Limb (tissue), 2 donors: ENCODE measurements around the gene AVPI1.
A peak's percentile ranks its signal among the peaks of the same experiment; 100 is the strongest.
"Not testable (repeated sequence)": the region's sequence is repeated elsewhere in the genome, so short reads cannot be mapped to it uniquely, and the experiment has no call there.

ENCODE experiments used
- DNase-seq, 2 donors: peaks; one replicate each; pipeline ENCODE4 v3.0.0-alpha.2; 2016; ENCODE audit errors: extremely low spot score in 2 of 2

Gene AVPI1

DNA sequence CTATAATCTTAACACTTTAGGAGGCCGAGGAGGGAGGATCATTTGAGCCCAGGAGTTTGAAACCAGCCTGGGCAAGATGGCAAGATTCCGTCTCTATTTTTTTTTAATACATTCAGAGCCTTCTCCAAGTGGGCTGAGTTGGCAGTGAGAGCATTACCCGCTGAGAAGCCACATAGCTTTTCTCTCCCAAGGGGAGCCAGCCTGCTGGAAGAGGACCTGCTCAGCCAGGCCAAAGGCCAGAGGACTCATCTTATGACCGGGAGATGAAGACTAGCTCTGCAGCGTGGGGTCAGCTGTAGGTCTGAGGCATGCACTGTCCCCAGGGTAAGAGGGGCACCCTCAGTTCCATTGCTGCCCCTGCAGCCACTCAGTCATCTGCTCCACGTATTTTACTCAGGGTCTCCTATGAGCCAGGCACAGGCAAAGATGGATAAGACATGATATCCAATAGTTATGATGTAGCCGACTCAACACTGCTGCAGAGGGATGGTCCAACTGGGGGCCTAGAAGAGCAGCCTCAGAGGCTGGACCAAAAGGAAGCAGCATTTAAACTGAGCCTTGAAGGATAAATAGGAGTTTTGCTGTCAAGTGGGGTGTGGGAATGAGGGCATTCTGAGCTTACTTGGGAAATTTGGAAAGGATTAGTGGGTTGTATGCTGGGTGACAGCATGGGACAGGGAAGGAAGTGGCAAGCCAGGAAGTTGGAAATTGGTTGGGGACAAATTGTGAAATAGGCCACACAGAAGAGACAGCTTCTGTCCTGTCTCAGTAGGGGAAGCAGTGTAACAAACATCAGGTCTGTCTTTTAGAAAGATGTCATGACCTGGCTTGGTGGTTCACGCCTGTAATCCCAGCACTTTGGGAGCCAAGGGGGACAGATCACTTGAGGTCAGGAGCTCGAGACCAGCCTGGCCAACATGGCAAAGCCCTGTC lies 24.9 kb upstream of the AVPI1 start:
- no peak for DNase-seq

DNA sequence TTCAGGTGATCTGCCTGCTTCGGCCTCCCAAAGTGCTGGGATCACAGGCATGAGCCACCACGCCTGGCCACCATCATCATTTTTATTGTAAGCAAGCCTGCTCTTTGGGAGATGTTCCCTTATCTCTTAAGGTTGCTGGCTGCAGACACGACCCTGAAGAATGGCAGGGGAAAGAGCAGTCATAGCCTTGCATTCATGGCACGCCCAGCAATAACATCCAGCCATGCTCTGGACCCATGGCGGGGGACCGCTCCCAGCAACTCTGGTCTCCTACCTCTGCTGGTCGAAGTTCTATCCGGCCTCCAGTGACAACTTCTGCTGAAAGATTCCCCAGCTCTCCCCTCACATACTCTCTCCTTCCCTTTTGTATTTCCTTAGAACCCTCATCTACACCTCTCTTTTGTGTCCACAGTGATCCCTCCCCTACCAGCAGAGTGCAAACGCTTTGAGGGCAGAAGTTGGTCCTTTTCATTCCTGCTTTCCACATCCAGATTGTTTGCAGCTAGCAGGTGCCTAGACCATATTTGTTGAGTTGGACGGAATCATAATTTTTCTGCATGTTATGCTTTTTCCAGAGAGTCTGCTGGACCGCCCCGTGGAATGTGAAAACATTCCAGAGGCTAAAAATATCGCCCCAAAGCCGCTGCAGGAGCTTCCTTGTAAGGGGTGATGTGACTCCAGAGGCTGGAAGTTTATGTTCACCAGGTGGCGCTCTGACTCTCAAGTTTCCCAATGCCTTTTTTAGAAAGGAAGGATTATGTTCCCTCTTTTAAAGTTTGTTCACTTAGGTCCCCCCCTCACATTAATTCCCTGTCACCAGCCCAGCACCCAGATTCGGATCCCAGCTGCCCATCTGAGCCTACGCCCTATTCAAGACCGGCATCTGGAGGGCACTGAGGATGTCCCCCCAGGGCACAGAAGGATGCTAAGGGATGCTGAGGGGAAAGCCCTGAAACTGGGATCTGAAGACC lies 22.2 kb upstream of the AVPI1 start:
- DNase-seq: peak; percentile 76 to 91

DNA sequence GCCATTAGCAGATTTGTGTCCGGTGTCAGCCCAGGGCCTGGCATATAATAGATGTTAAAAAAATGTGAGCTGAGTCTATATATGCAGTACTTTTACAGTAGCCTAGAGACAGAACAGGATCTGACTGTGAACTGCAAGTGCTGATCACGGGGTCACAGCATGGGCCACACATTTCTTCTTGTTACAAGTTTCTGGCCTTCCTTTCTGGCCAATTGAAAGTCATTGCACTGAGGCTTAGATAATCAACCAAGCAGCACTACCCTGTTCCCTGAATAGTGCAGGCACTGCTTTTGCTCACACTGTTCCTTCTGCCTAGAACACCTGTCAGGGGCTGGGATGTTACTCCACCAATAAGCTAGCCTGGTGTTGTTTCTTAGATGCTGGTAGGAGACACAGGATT lies 21.1 kb upstream of the AVPI1 start:
- no peak for DNase-seq

DNA sequence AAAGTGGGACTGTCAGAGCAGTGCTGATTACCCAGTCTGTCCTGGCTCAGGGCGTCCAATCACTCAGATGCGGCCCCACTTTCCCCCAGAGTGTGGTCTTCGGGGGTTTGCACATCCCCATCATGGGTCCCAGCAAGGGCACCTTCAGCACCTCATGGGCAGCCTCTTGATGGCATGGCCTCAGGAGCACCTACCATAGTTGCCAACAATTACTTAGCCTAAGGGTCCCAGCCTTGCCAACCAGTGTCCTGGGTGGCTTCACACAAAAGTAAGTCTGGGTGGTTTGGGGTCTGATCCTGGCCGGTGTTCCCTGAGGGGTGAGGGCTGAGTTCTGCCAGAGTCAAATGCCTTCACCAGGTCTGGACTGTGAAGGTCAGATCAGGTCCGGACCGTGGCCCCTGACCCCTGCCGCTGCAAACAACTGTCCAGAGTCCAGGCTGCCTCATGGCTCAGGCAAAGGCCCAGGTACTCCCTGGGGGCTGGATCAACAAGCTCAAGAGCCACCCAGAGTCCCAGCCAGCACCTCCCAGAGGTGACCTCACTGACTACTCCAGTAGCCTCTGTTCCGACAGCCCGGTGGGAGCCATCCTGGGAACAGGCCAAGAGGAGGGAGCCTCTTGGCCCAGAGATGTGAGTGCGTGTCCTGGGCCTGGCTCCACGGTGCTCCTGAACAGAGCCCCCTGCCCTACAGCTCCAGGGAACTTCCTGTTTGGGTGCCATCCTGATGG lies 20.3 kb upstream of the AVPI1 start:
- no peak for DNase-seq

DNA sequence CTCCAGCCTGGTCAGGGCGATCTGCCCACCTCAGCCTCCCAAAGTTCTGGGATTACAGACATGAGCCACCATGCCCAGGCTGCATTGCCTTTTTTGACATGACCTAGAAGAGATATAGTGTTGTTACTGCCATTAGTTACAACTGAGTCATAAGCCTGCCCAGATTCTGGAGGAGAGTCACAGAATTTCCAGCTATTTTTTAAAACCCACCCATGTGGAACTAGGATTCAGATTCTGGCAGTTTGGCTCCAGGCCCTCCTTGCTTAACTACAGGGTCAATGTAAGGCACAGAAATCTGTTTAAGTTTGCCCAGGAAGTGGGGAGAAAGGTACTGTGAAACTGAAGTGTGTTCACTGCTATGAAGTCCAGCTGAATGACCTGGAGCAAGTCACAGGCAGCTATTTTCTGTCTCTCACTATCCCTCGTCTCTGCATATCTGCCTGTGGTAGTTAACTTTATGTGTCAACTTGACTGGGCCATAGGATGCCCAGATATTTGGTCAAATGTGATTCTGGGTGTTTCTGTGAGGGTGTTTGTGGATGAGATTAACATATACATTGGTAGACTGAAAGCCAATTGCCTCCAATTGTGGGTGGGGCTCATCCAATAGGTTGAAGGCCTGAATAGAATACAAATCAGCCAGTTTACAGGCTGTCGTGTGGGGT lies 18.1 kb upstream of the AVPI1 start:
- no peak for DNase-seq

DNA sequence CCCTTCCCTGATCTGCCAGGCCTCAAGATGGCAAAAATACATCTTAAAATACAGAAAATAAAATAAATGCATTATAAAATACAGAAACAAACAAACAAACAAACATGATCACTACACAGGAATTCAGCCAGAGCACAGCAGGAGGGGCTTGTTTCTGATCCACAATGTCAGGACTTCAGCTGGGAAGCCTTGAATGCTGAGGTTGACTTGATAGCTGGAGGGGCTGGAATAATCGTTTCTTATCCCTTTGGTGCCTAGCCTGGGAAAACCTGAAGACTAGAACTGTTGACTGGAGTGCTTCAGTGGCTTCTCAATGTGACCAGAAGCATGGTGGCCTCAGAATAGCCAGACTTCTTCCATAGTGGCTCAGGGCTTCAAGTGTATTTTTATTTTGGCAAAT lies 17.3 kb upstream of the AVPI1 start:
- no peak for DNase-seq

DNA sequence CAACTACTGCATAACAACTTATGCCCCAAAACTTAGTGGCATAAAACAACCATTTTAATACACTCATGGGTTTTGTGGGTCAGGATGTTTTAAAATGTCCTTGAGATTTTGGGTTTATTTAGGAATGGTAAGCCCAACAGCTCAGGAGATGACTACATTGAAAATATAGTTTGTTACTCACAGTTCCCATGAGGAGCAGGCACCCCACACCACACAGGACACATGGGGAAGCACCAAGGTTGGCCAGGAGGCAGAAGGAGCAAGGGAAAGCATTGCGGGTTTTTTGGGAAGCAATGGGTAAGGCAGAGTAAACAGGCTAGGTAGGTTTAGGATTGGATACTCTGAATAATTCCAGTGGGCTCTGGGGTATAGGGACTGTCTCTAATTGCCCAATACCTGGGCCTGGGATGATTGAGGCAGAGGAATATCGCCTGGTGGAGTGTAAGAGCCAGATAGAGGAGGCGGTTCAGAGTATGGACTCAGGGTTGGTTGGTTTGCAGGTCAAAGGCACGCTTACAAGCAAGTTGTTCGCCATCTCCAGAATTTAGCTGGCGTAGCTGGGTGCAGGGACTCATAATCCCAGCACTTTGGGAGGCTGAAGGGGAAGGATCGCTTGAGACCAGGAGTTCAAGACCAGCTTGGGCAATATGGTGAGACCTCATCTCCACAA lies 16.5 kb upstream of the AVPI1 start:
- DNase-seq: no peak

DNA sequence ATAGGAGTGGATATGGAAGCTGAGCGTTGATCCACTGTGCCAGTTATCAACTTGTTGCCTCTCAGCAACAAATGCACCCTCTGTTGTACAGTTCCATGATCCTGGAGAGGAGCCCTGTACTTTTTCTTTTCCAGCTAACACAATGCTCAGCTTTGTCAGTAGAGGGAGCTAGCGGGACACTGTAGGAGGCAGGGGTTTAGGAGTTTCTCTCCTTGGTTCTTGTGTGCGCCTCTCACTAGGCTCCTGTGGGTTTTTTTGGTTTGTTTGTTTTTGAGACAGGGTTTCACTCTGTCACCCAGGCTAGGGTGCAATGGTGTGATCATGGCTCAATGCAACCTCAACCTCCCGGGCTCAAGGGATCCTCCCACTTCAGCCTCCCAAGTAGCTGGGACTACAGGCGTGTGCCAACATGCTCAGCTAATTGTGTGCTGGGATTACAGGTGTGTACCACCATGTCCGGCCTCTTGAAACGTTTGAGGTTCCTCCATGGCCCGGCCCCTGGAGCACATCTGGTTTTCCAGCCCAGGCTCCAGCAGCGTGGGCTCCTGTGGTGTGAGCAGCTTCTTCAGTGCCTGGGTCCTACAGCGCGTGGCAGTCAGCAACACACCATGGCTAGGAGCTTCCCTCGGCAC lies 14.5 kb upstream of the AVPI1 start:
- DNase-seq: peak in 1 of 2 donors; percentile 80

DNA sequence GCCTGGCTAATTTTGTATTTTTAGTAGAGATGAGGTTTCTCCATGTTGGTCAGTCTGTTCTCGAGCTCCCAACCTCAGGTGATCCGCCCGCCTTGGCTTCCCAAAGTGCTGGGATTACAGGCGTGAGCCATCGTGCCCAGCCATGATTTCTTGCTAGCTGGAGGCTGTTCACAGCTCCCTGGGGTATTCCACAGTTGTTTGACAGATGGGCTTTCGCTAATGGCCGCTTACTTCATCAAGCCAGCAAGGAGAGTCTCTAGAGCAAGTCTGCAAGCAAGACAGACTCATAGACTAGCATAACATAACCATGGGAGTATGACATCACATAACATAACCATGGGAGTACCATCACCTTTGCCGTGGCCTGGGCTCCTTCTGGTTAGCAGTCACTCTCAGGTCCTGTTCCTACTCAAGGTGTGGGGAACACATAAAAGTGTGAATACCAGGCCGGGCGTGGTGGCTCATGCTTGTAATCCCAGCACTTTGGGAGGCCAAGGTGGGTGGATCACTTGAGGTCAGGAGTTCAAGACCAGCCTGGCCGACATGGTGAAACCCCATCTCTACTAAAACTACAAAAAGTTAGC lies 11.1 kb upstream of the AVPI1 start:
- DNase-seq: not testable (repeated sequence)

DNA sequence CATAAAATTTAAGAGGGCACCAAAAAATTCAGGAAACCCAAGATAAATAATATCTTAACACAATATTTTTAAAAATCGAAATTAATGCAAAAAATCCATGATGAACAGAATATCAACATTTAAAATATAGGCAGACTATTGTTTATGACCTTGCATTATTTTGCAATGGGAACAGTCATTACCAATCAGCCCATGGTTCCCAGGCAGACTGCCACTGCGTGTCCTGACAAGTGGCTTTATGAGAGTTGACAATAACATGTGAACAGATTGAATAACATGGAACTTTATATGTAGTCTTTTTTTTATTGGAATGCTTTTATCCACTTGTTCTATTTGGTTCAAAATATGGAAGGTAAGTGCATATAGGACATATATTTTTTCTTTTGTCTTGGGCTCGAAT lies 3.1 kb upstream of the AVPI1 start:
- DNase-seq: no peak

DNA sequence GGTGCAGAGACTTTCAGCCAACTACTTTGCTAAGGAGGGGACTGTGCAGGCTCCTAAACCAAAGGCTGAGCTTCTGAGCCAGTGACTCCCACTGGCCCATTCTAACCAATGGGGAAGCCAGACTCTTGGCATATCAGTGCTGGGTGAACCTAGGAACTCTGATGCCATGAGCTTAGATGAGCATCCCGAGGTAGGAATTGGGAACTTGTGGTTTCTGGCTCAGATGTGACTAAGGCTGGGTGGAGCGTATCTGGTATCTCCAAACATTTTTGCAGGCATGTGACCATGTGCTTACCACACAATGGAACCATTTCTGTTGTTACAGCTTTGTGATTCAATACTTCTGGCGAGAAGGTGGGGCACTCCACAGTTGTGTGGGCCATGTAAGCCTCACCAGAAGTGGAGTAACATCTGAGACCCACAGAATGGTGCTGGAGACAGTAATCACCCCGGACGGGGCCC lies 2.5 kb upstream of the AVPI1 start:
- no peak for DNase-seq

DNA sequence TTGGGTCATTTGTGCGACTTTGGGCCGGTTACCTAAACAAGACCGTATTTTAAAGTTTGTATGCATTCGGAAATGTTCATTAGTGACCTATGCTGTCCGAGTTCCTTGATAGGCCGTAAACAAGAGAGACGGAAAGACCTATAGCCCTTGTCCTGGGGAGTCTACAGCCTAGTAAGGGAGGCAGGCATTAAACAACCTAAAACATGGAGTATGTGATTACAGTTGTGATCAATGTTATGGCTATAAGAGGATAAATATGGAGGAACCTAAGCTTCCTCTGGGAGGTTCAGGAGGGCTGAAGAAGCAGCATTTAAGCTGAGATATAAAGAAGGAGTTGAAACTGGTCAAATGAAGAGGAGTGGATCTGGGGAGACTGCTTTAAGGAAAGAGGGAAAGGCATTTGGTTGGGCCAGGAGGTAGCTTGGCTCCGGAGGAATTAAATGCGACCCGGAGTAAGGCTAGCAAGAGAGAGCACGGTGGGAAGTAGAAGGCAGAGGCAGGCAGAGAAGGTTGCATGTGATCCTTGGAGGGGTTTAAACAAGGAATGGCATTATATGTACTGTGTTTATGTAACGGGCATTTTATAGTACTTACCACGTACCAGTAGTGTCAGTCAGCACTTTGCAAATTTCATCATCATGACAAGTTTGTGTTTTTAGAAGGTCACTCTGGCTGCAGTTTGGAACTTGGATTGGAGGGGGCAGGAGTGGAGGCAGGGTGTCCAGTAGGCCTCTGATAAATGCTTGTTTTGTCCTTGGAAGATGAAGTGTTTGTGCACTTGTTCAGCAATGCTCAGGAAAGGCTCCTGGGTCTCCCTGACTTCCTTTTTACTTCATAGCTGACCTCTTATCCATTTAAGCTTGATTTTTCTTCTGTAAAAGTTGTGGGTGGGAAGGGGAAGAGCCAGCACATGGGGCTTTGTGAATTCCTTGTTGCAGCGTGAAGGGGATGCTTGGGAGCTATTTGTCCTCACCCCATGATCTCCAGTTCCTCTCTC lies 1.0 kb upstream of the AVPI1 start:
- DNase-seq: no peak

DNA sequence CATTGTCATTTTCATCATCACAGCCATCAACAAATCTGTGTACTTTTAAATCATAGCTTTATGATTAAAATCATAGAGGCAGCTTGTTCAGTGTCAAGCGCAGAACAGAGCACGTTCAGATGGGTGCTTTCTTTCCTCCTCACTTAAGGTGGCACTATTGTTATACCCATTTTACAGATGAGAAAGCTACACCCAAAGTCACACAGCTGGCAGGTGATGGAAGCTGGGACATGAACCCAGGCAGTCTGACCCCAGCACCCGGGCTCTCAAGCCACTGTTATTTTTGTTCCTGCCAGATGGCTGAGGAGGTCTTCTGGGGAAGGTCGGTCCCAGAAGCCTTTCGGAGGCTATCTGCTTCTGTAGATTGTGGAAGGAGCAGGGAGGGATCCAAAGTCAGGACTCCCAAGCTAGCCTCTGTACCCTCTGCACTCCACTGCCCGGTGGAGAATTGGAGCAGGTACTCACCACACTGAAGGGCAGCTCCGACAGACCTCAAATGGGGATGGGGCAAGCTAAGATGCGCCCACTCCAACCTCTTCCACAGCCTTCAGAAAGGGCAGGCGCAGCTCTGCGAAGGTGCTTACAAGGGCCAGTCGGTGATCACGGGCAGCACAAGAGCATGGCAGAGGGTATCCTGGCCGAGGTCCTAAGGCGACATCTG lies 610 bp downstream of the AVPI1 start:
- peak in 1 of 2 donors; percentile 32 for DNase-seq

DNA sequence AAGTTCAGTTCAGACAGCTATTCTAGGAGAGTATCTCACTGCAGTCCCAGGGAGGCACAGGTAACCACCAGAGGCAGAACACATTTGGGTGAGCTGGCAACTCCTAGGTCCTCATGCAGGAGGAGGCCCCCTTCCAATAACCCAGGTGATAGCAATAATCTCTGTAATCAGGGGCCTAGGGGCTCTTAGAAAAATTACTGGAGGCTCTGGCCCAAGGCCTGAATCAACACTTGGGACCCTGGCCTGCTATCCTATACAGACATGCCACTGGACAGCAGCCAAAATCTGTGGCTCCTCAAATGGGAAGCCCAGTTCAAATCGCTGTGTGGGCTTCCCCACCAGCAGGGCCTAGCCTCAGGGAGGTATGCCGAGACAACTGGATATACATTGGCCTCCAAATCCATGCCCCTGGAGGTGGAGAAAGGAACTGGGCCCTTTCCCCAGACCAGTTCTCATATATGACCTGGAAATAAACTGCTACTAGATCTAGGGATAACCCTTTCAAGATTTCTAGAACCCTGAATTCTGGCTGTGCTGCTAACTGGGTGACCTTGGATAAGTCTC lies 1.6 kb downstream of the AVPI1 start:
- DNase-seq: peak in 1 of 2 donors; percentile 39

DNA sequence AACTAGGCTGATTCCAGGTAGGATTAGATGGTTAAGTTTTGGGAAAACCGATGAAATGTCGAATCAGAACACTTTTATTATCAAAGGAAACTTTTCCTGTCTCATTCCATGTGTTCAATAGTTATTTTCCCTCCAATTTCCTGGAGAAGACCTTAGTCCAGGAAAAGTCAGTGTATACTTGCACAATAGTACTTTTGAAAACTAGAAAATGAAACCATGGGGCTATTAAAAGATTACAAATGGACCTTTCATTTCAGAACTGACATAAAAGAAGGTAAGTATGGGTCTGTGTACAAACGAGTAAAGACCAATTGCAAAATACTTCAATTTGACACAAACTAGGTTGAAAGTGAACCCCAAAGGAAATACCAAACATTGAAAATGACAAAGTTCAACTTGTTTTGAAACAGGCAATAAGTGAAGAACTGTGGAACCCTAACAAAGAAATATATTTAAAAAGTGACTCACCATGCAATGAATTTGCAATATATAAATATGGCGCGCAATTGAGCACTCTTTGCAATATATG lies 2.1 kb downstream of the AVPI1 start:
- no peak for DNase-seq

DNA sequence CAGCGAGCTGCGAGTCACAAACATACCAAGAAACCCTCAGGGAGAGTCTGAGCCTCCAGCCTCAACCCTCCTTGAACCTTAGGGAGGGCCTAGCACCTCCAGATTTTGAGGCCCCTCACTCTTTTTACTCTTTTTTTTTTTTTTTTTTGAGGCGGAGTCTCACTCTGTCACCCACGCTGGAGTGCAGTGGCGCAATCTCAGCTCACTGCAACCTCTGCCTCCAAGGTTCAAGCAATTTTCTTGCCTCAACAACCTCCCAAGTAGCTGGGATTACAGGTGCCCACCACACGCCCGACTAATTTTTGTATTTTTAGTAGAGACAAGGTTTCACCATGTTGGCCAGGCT lies 2.7 kb downstream of the AVPI1 start:
- not testable (repeated sequence) for DNase-seq
